ENCODE measurements around the gene DAB2IP.

GRCh38 chr9:121690316-121690715 lies 38.9 kb downstream of the DAB2IP start:
- TF ChIP-seq RAD21 (IDR thresholded peaks at IDR 0.05; ENCODE audit: low read length), result no peak
- TF ChIP-seq POLR2A (IDR thresholded peaks at IDR 0.05; ENCODE audit: low read depth, low read length), result no peak
- no peak for TF ChIP-seq CTCF (conservative IDR thresholded peaks at IDR 0.05; ENCODE audit: low read depth, low read length)
- TF ChIP-seq SMC3 (IDR thresholded peaks at IDR 0.05; ENCODE audit: low read depth, low read length), result no peak
- no peak for TF ChIP-seq CHD1 (IDR thresholded peaks at IDR 0.05; ENCODE audit: low read depth, low read length)
- no peak for TF ChIP-seq RFX5 (IDR thresholded peaks at IDR 0.05; ENCODE audit: low read depth, low read length)
